ENCODE data around the gene FSTL4.

Gene FSTL4

GRCh38 chr5:133512896-133513295 is 99.4 kb downstream of the FSTL4 start:
- DNase-seq (ENCODE audit: low read depth), result no peak

DNA sequence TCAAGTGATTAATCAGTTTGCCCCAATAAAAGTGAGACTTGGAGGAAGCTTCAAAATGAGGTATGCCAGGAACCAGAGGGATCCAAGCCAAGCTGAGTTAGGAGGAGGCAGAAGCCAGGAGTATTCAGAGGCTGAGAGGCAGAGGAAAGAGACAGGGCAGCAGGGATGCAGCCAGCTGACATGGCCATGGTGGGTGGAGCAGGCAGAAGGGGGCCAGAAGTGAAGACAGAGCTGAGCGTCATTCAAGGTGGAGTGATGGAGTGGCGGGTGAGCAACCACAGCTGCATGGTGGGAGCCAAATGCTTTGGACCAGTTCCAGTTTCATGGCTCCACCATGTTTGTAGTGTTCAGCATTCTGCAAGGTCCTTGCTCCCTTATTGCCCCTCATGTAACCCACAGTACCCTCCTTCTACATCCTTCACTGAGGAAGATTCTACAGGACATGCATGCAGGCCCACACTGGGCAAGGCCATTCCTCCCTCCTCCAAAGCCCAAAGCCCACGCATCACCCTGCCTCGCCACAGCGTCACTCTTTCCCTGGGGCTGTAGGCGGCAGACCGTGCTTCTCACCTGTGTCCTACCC is 100.6 kb downstream of the FSTL4 start:
- DNase-seq (ENCODE audit: low read depth), result no peak

GRCh38 chr5:133510634-133511262 is 101.6 kb downstream of the FSTL4 start:
- DNase-seq (ENCODE audit: low read depth), result no peak

DNA sequence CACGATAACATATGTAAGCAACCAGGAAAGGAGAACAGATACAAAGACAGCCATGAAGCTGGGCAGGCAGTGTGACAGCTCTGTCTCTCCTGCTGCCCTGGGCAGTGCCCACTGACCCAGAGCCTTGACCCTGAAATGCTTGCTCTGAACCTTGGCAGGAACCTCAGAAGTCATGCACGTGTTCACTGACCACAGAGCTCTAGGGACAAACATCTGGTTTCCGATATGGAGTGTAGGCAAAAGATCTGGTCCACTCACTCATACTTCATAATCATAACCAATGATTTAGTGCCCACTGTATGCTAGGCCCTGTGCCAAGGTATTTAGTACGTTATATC is 102.6 kb downstream of the FSTL4 start:
- DNase-seq (ENCODE audit: low read depth), result no peak

DNA sequence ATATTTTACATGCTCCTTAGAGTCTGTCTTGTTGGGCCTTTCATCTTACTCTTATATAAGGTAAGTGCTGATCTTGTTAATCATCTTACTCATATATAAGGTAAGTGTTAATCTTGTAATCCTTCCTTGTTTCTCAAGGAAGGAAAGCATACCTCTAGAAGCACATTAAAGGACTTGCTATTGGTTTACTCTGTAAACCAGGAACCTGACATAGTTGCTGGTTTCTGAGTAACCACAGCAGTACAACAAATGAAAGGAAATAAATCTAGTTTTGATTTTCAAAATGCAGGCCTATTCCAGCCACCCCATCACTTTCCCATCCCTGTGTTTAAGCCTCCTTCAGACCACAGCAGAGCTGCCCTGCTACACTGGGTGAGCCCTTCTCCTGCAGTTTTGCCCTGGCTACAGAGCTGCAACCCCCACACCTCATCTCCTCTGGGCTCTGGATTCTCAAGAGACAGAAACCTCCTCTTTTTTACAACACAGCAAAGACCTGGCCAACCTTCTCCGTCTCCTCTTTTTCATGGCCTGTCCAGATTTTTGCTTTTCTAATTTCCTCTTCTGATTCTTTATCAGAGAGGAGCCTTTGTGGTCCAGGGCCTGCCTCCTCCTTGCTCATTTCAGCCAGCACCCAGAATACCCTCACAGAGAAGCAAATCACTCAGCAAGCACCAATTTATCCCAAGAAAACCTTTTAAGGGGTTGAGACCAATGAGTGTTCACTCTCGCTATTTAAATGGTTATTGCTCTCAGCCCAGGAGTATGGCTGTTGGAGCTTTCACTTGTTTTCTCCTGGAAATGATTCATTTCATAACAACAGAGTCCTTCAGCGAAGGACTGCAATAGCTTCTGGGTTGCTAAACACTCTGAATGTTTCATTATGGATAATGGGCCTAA is 103.2 kb downstream of the FSTL4 start:
- no peak for DNase-seq (ENCODE audit: low read depth)

GRCh38 chr5:133508331-133508730 is 104.0 kb downstream of the FSTL4 start:
- no peak for DNase-seq (ENCODE audit: low read depth)

DNA sequence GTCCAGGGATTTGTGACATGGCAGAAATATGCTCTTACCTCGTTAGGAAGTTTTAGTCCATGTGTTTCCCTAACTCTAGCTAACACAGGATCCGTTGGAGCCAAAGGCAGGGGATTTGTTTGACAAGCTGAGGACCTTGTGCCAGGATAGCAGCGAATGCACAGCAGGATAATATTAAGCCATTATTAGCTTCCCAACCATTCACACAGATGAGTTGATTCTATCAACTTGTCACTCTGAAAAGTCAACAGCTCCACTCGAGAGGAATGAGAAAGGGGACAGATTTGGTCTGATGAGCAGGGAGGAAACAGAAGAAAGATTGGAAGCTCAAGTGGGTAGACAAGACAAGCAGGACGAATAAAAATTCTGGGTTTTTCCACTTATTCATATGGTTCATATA is 106.2 kb downstream of the FSTL4 start:
- DNase-seq (ENCODE audit: low read depth), result no peak

- DNase-seq (ENCODE audit: low read depth), result no peak
These were observed 108.8 kb downstream of the FSTL4 start for GRCh38 chr5:133503511-133503910.

- DNase-seq (ENCODE audit: low read depth), result no peak
These were observed 112.4 kb downstream of the FSTL4 start for GRCh38 chr5:133499895-133500294.

DNA sequence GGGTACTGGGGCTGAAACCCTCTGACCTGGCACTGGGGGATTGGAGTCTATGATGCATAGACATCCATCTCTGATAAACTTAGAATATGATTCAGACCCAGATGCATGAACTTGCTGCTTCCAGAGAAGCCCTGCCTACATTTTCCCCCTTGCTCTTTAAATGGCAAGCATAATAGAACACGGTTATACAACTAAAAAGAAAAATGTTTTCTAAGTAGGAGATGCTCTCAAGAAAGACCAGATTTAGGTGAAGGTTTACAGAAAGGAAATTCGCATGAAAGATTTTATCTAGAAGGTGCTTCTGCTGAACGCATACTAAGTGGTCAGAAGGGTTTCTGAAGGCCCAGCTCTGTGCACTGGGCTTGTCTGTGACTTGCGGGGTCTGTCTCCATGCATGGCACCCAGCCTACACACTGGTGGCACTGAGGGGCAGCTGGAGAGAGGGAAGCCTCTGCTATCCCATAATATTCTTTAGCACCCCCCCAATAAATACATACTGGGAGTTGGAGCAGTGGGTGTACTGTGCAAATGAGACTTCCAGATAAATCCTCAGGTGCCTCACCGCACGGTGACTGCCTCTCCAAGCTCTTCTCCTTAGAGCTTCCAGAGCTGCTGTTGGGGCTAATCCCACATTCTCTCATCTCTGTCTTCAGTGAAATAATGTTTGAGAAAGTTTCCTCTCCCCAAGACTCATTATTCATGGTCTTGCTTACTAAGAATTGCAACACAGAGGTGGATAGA is 114.6 kb downstream of the FSTL4 start:
- no peak for DNase-seq (ENCODE audit: low read depth)

DNA sequence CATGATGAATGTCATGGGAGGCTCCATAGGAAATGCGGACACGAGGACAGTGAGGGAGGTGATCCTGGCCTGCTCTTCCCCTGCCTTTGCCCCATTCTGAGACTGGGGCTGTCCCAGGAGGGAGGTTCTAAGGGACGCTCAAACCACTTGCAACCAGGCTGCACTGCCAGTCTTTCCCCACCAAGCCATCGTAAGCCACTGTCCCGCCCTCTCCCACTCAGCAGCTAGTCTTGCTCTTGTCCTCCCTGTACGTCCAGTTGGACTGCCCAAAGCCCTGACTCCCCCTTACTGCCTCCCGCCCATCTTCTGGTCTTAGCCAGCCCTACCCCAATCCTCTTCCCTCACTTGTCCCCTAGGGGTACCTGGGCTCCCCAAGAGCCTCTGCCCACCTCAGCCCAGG is 115.7 kb downstream of the FSTL4 start:
- no peak for DNase-seq (ENCODE audit: low read depth)

DNA sequence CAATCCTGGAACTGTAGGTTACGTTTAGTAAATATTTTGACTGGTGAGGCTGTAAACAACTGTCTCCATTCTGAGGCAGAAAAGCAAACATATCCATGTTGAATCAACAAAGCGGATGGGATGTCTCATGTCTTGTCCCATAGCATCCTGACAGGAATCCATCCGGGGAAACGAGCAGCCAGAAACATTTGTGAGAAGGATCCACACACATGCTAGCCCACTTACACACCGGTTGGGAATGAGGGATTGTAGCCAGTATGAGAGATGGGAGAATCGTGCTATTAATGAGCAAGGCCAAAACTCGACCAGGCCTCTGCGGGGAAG is 117.5 kb downstream of the FSTL4 start:
- no peak for DNase-seq (ENCODE audit: low read depth)

DNA sequence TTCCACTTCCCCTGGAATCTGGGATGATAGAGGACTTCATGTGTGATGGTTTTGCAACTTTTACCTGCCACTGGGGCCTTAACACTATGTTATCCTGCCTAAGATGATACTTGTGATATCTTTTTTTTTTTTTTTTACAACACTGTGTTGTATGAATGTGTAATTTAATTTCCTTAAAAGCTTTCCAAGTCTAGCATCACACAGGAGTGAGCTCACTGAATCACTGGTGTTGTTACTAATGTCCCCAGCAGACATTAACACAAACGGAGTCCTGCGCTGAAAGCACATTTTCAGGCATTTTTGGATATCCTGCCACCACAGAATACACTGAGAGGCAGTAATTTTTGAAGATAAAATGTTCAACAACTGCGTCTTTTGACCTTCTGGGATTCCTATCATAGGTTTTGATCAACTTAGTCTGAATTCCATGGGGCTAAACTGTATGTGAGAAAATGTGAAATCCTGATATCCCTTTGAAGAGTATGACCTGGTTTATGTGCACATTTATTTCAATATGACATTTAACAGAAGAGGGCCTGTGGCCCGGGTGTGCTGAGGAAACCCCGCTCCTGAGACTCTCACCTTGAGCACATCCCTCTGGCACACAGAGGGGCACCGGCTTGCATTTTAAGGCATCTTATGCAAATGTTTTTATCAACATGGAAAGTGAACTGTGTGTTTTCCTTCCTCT is 118.0 kb downstream of the FSTL4 start:
- no peak for DNase-seq (ENCODE audit: low read depth)

DNA sequence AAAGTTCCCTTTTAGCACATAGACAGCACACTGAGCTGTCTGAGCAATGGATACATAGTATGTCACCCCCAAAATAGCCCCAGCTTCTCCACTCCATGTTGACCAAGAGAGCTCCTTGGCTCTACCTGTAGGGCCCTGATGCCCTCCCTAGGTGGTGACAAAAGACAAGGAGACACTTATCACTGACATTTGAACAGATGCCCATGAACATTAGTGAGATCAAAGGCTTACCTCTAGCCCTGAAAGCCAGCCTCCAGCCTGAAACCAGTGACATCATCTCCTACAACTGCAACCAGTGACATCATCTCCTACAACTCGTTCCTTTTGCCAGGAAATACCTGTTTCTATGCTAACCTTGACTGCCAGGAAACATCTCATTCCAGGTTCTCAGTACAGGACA is 122.7 kb downstream of the FSTL4 start:
- peak; percentile 10 for DNase-seq (ENCODE audit: low read depth)

DNA sequence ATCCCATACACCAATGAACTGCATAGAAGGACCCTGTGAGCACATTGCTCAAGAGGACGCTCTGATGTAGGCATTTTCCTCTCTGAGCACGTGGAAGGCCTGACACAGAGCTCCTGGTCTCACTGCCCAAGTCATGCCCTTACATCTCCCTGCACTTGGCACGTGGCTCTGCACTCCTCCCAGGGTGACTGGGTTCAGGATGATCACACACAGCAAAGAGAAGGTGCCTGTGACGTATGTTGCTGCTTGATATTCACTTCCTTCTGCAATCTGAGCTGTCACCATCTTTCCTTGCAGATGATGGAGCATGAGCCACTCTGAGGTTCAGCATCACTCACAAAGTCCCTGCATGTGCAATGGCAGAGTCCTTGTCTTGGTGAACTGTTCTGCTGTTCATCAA is 125.2 kb downstream of the FSTL4 start:
- no peak for DNase-seq (ENCODE audit: low read depth)

DNA sequence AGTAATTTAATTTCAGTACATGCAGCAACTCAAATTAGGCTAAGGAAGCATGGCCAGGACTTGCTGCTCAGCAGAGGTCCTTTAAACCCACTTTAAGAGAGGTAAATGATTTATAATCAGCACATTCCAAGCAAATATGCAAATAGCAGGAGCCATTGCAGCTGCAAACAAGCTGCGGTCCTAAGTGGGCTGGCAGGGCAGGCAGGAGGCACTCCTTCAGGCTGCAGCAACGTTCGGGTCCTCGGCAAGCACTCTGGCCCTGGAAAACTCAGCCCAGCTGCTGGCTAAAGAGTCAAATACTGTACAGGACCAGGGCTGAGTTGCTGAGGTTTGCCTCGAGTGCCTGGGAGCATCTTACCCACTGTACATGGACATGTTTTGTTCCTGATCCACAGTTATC is 126.9 kb downstream of the FSTL4 start:
- DNase-seq (ENCODE audit: low read depth), result no peak

GRCh38 chr5:133483406-133484090 is 128.8 kb downstream of the FSTL4 start:
- DNase-seq (ENCODE audit: low read depth), result no peak

DNA sequence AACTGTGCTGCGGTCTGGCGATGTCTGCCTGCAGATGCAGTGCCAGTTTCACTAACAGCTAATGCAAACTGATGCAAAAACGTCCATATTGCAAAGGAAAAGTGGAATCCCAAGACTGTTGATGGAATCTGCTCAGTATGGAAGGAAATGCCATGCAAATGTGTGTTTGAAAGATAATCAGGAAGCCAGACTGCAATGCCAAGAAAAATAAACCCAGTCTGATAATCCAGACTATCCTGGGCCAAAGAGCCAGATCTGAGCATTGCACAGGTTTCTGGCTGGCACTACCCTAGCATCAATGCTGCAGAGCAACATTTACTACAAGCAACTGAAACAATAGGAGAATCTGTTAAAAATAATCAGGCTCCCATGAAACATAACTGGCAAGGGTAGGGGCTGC is 130.3 kb downstream of the FSTL4 start:
- DNase-seq (ENCODE audit: low read depth), result no peak

- no peak for DNase-seq (ENCODE audit: low read depth)
These were observed 131.5 kb downstream of the FSTL4 start for GRCh38 chr5:133480866-133481265.

GRCh38 chr5:133480366-133480765 is 132.0 kb downstream of the FSTL4 start:
- no peak for DNase-seq (ENCODE audit: low read depth)

DNA sequence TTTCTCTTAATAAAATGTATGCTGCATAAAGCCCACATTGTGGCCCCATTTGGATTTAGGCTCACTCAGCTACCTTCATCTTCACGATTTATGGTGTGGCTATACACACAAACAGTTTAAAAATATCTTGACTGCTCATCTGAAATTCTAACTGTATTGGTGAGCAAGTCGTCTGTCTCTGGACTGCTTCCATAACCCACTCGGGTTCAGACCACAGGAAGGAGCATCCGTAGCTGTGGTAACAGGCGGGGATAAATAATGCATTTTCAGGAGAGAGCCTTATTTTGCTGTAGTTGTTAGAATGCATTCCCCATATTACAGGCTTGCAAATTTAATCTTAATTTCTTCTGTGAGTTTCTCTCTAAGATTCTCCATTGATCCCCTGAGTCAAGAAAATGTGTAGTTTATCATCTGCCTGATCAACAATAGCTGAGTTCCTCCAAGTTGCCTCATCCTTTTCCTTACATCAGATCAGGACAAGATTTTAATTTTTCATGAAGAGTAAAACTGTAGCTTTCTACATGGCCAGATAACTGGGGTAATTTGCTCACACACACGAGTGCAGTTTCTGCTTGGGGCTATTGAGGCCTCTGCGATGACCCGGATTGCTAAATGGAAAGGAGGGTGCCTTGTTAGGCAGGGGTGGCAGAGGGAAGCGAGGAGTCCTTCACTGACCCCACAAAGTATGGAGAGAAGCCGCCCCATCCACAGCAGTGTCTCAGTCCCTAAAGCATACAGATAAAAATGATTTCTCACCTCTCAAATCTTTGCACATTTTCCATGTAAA is 133.9 kb downstream of the FSTL4 start:
- DNase-seq (ENCODE audit: low read depth), result no peak

Data from activated T-cell treated with anti-CD3 and anti-CD28 coated beads for 48 hours (primary cell).